ENCODE data around the gene TBC1D19.
"Not testable (repeated sequence)": the region's sequence is repeated elsewhere in the genome, so short reads cannot be mapped to it uniquely, and the experiment has no call there.

Gene TBC1D19

DNA sequence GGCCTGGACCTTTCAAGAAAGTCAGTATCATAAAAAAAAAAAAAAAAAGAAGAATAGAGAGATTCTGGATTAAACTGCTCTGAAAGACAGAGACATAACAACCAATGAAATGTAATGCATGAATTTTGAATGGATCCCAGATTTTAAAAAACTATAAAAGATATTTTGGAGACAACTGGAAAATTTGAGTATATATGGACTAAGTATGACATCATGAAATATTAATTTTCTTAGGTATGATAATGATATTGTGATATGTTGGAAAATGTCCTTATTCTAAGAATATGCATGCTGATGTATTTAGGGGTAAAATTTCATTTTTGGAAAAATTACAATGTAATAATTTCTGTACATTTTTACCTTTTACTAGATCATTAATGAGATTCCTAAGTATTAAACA is 52.6 kb downstream of the TBC1D19 start:
- Histone ChIP-seq H3K36me3 (ENCODE audit: control insufficient read depth, insufficient read depth, low read length) (no peaks in the 10 kb centered on the region), H3K4me1 (ENCODE audit: control insufficient read depth, insufficient read depth, low read length) (no peaks in the 10 kb centered on the region), H3K9ac (ENCODE audit: low read length) (no peak overlapping the region), H3K4me3 (ENCODE audit: low read length) (no peak overlapping the region), H3K9me3 (ENCODE audit: control insufficient read depth, low read length) (no peaks in the 10 kb centered on the region), H3K27me3 (ENCODE audit: control insufficient read depth, insufficient read depth, low read length) (no peaks in the 10 kb centered on the region)

DNA sequence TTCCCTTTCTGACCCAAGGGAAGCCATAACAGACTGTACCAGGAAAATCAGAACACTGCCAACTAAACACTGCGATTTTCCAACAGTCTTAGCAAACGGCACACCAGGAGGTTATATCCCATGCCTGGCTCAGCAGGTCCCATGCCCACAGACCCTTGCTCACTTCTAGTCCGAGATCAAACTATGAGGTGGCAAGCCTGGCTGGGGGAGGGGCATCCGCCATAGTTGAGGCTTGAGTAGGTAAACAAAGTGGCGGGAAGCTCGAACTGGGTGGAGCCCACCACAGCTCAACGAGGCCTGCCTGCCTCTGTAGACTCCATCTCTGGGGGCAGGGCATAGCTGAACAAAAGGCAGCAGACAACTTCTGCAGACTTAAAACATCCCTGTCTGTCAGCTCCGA is 56.8 kb downstream of the TBC1D19 start:
- H3K9me3 ChIP-seq (ENCODE audit: control insufficient read depth, low read length); H3K36me3 ChIP-seq (ENCODE audit: control insufficient read depth, insufficient read depth, low read length); H3K9ac ChIP-seq (ENCODE audit: low read length); H3K27me3 ChIP-seq (ENCODE audit: control insufficient read depth, insufficient read depth, low read length); H3K4me3 ChIP-seq (ENCODE audit: low read length); H3K4me1 ChIP-seq (ENCODE audit: control insufficient read depth, insufficient read depth, low read length): not testable (repeated sequence)

- Histone ChIP-seq H3K9ac (ENCODE audit: low read length) (no peak overlapping the region), H3K9me3 (ENCODE audit: control insufficient read depth, low read length) (no peaks in the 10 kb centered on the region), H3K4me1 (ENCODE audit: control insufficient read depth, insufficient read depth, low read length) (no peaks in the 10 kb centered on the region), H3K36me3 (ENCODE audit: control insufficient read depth, insufficient read depth, low read length) (no peaks in the 10 kb centered on the region), H3K27me3 (ENCODE audit: control insufficient read depth, insufficient read depth, low read length) (no peaks in the 10 kb centered on the region), H3K4me3 (ENCODE audit: low read length) (no peak overlapping the region)
Measured at GRCh38 chr4:26647523-26648224, 63.8 kb downstream of the TBC1D19 start.

DNA sequence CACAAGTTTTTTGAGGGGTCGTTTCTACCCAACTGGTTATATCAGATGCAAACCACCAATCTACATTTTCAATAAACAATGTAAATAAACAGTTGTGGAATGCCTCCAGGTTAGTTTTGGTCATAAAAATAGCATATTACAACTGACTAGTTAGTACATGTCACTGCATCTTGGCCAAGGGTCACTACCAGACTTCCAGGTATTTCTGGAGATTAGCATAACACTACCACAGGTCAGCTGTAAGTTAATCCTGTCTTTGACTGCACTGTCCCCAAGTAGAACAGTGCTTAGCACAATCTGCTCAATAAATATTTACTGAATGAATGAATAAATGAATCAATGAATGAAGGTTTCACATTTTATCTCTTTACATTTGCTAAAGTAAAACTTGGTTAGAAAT is 64.4 kb downstream of the TBC1D19 start:
- no peak overlapping the region for H3K4me3 ChIP-seq (ENCODE audit: low read length)
- H3K9me3 ChIP-seq (ENCODE audit: control insufficient read depth, low read length) = no peaks in the 10 kb centered on the region
- no peaks in the 10 kb centered on the region for H3K36me3 ChIP-seq (ENCODE audit: control insufficient read depth, insufficient read depth, low read length)
- no peaks in the 10 kb centered on the region for H3K27me3 ChIP-seq (ENCODE audit: control insufficient read depth, insufficient read depth, low read length)
- H3K4me1 ChIP-seq (ENCODE audit: control insufficient read depth, insufficient read depth, low read length) = no peaks in the 10 kb centered on the region
- H3K9ac ChIP-seq (ENCODE audit: low read length) = no peak overlapping the region

- no peaks in the 10 kb centered on the region for H3K9me3 ChIP-seq (ENCODE audit: control insufficient read depth, low read length)
- H3K4me1 ChIP-seq (ENCODE audit: control insufficient read depth, insufficient read depth, low read length) = no peaks in the 10 kb centered on the region
- H3K9ac ChIP-seq (ENCODE audit: low read length) = no peak overlapping the region
- H3K4me3 ChIP-seq (ENCODE audit: low read length) = no peak overlapping the region
- H3K36me3 ChIP-seq (ENCODE audit: control insufficient read depth, insufficient read depth, low read length) = no peaks in the 10 kb centered on the region
- no peaks in the 10 kb centered on the region for H3K27me3 ChIP-seq (ENCODE audit: control insufficient read depth, insufficient read depth, low read length)
Measured at GRCh38 chr4:26660261-26660660, 76.4 kb downstream of the TBC1D19 start.

DNA sequence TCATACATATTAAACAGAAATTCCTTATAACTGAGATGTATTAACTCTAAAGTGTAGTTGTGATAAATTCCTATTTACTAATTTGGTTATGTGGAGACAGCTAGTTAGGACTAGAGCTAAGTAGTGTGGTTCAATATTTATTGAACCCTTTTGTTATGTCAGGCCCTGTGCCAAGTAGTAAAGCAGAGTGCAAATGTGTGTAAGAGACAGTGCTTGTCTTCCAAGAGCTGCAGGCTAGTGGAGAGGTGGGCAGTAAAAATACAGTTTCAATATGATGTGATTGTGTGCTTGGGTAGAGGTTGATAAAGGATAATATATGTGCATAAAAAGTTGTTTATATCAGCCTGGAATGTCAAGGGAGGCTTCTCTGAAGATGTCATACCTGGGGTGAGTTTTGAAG is 80.0 kb downstream of the TBC1D19 start:
- Histone ChIP-seq H3K9me3 (ENCODE audit: control insufficient read depth, low read length) (no peaks in the 10 kb centered on the region), H3K36me3 (ENCODE audit: control insufficient read depth, insufficient read depth, low read length) (no peaks in the 10 kb centered on the region), H3K4me1 (ENCODE audit: control insufficient read depth, insufficient read depth, low read length) (no peaks in the 10 kb centered on the region), H3K27me3 (ENCODE audit: control insufficient read depth, insufficient read depth, low read length) (no peaks in the 10 kb centered on the region), H3K4me3 (ENCODE audit: low read length) (no peak overlapping the region), H3K9ac (ENCODE audit: low read length) (no peak overlapping the region)

- Histone ChIP-seq H3K9ac (ENCODE audit: low read length) (no peak overlapping the region), H3K4me3 (ENCODE audit: low read length) (no peak overlapping the region), H3K27me3 (ENCODE audit: control insufficient read depth, insufficient read depth, low read length) (no peaks in the 10 kb centered on the region), H3K36me3 (ENCODE audit: control insufficient read depth, insufficient read depth, low read length) (no peaks in the 10 kb centered on the region), H3K4me1 (ENCODE audit: control insufficient read depth, insufficient read depth, low read length) (no peaks in the 10 kb centered on the region), H3K9me3 (ENCODE audit: control insufficient read depth, low read length) (no peaks in the 10 kb centered on the region)
Measured at GRCh38 chr4:26670903-26671537, 87.1 kb downstream of the TBC1D19 start.

- not testable (repeated sequence) for H3K36me3 ChIP-seq (ENCODE audit: control insufficient read depth, insufficient read depth, low read length); H3K4me1 ChIP-seq (ENCODE audit: control insufficient read depth, insufficient read depth, low read length); H3K4me3 ChIP-seq (ENCODE audit: low read length); H3K9ac ChIP-seq (ENCODE audit: low read length); H3K9me3 ChIP-seq (ENCODE audit: control insufficient read depth, low read length); H3K27me3 ChIP-seq (ENCODE audit: control insufficient read depth, insufficient read depth, low read length)
Measured at GRCh38 chr4:26679040-26679695, 95.3 kb downstream of the TBC1D19 start.

DNA sequence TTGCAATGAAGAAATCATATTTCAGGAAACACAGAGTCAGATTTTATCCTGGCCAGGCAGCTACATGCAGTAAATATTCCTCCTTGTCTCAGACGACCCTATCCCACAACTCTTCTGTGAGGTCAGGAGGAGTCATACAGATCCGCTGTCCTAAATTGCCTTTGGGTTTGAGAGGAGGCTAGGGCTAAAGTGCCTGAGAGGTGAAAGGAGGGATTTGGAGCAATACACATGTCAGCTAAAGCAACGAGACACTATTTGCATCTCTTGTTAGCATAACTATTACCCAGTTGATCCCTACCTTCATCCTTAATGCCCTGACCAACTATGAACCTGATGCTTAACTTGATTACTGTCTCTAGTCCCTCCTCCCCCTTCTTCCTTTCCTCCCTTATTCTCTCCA is 98.6 kb downstream of the TBC1D19 start:
- Histone ChIP-seq H3K36me3 (ENCODE audit: control insufficient read depth, insufficient read depth, low read length) (no peaks in the 10 kb centered on the region), H3K9me3 (ENCODE audit: control insufficient read depth, low read length) (no peaks in the 10 kb centered on the region), H3K4me1 (ENCODE audit: control insufficient read depth, insufficient read depth, low read length) (no peaks in the 10 kb centered on the region), H3K4me3 (ENCODE audit: low read length) (no peak overlapping the region), H3K9ac (ENCODE audit: low read length) (no peak overlapping the region), H3K27me3 (ENCODE audit: control insufficient read depth, insufficient read depth, low read length) (no peaks in the 10 kb centered on the region)

DNA sequence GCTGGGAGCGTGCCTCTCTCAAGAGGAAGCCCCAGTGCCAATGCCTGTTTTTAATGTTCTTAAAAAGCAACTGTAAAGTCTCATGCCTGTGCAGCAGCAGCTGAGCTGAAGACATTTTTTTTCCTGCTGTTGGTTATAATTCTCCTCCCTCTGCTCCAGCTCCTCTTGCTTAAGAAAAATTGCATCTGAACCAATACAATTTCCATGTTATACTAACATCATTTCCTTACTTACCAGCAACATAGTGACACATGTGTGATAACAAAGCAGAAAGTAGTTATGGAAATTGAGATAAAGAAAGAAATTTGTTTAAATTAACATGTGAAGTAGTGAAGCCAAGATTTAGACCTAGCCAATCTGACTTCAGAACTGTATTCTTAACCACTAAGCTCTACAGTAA is 101.4 kb downstream of the TBC1D19 start:
- Histone ChIP-seq H3K4me1 (ENCODE audit: control insufficient read depth, insufficient read depth, low read length) (no peaks in the 10 kb centered on the region), H3K9ac (ENCODE audit: low read length) (no peak overlapping the region), H3K27me3 (ENCODE audit: control insufficient read depth, insufficient read depth, low read length) (no peaks in the 10 kb centered on the region), H3K36me3 (ENCODE audit: control insufficient read depth, insufficient read depth, low read length) (no peaks in the 10 kb centered on the region), H3K4me3 (ENCODE audit: low read length) (no peak overlapping the region), H3K9me3 (ENCODE audit: control insufficient read depth, low read length) (no peaks in the 10 kb centered on the region)

- no peak overlapping the region for H3K4me3 ChIP-seq (ENCODE audit: low read length)
- no peaks in the 10 kb centered on the region for H3K36me3 ChIP-seq (ENCODE audit: control insufficient read depth, insufficient read depth, low read length)
- no peaks in the 10 kb centered on the region for H3K27me3 ChIP-seq (ENCODE audit: control insufficient read depth, insufficient read depth, low read length)
- H3K4me1 ChIP-seq (ENCODE audit: control insufficient read depth, insufficient read depth, low read length) = no peaks in the 10 kb centered on the region
- no peaks in the 10 kb centered on the region for H3K9me3 ChIP-seq (ENCODE audit: control insufficient read depth, low read length)
- no peak overlapping the region for H3K9ac ChIP-seq (ENCODE audit: low read length)
Measured at GRCh38 chr4:26687728-26688127, 103.8 kb downstream of the TBC1D19 start.

DNA sequence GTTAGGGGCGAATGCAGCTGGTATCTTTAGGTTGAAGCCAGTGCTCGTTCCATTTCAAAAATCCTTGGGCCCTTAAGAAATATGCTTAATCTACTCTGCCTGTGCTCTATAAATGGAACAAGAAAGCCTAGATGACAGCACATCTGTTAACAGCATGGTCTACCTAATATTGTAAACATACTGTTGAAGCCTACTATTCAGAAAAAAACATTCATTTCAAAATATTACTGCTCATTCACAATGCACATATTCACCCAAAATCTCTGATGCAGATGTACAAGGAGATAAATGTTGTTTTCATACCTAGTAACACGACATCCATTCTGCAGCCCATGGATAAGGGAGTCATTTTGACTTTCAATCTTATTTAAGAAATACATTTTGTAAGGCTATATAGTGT is 106.6 kb downstream of the TBC1D19 start:
- no peak overlapping the region for H3K4me3 ChIP-seq (ENCODE audit: low read length)
- no peaks in the 10 kb centered on the region for H3K36me3 ChIP-seq (ENCODE audit: control insufficient read depth, insufficient read depth, low read length)
- no peaks in the 10 kb centered on the region for H3K9me3 ChIP-seq (ENCODE audit: control insufficient read depth, low read length)
- H3K27me3 ChIP-seq (ENCODE audit: control insufficient read depth, insufficient read depth, low read length) = no peaks in the 10 kb centered on the region
- H3K9ac ChIP-seq (ENCODE audit: low read length) = no peak overlapping the region
- H3K4me1 ChIP-seq (ENCODE audit: control insufficient read depth, insufficient read depth, low read length) = no peaks in the 10 kb centered on the region

Measured in mucosa of stomach (tissue), 1 donor.